ENCODE data around the gene PSMB5.

PSMB5 gene

DNA sequence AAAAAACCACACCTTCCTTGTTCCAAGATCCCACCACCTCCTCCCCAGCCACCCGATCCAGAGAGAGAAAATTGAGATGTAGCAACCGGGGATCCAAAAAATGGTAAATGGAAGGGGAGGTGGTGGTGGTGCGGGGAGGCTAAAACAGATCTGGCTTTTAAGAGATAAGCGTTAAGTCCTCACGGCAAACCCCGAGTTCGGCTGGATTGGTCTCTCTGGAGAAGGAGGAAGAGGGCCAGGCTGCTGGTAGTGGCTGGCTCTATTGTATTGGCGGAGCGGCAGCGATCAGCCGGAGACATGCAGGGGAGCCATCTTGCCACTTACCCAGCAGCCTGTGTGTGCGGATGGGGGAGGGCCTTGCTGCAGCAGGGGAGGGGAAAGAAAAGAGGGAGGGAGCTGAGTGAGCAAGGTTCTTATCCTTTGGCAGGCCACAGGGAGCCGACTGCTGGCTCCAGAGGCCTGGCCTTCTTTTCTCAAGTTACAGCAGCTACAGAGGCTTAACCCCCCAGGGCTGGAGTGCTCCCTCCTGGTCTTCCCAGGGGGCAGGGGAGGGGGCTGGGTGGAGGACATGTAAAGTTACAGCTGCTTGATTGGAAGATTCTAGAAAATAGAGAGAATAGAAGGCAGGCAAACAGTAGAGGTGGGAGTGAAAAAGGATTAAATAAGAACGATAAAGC lies 36.7 kb upstream of the PSMB5 start:
- no peak overlapping the region for H2BK12ac ChIP-seq (ENCODE audit: low read length)
- H3K27ac ChIP-seq (replicated peaks; ENCODE audit: low read length) = peak overlapping the region; percentile 70
- DNase-seq (ENCODE audit: low spot score) = peak; percentile 82
- H3K14ac ChIP-seq (ENCODE audit: low read length) = no peak overlapping the region
- H3K4me3 ChIP-seq (ENCODE audit: low read length in 2 of 2) = peak overlapping the region; percentile 83 to 84
- no peak overlapping the region for H4K91ac ChIP-seq (ENCODE audit: low read depth, low read length, poor library complexity)
- peak overlapping the region; percentile 90 for H3K18ac ChIP-seq (ENCODE audit: low read length)
- peak overlapping the region; percentile 74 for H3K23ac ChIP-seq (ENCODE audit: low read depth, low read length, poor library complexity)
- H4K8ac ChIP-seq (ENCODE audit: low read depth, low read length) = no peak overlapping the region
- H3K4me1 ChIP-seq (ENCODE audit: control insufficient read depth in 2 of 2, insufficient read depth in 1 of 2, low read depth in 1 of 2, low read length in 2 of 2) = peaks cover 22 to 25% of the 10 kb centered on the region in 2 donors
- no peak overlapping the region for H2BK120ac ChIP-seq (ENCODE audit: low read depth, low read length)
- H3K4ac ChIP-seq (ENCODE audit: low read length) = no peak overlapping the region
- H3K9me3 ChIP-seq (replicated peaks in 1 of 2; ENCODE audit: control insufficient read depth in 2 of 2, insufficient read depth in 1 of 2, low read depth in 1 of 2, low read length in 2 of 2) = no peaks in the 10 kb centered on the region
- no peak overlapping the region for H2AK5ac ChIP-seq (ENCODE audit: low read depth, low read length)
- peaks cover 5% of the 10 kb centered on the region for H3K79me1 ChIP-seq (ENCODE audit: low read depth, low read length)
- peaks cover 42 to 70% of the 10 kb centered on the region in 2 donors for H3K36me3 ChIP-seq (replicated peaks in 1 of 2; ENCODE audit: control insufficient read depth in 2 of 2, insufficient read depth in 2 of 2, low read length in 2 of 2)
- peak overlapping the region; percentile 66 for H3K9ac ChIP-seq (ENCODE audit: low read depth, low read length, poor library complexity)
- H3K27me3 ChIP-seq (ENCODE audit: control insufficient read depth in 3 of 3, insufficient read depth in 3 of 3, low read depth in 1 of 3, low read length in 3 of 3) = no peaks in the 10 kb centered on the region
- peak overlapping the region; percentile 45 for H3K4me2 ChIP-seq (ENCODE audit: insufficient read depth, low read length, poor library complexity, severe bottlenecking)
- peak overlapping the region; percentile 64 for H2AFZ ChIP-seq (ENCODE audit: low read length)
- WGBS, 2 donors (ENCODE audit: extremely low coverage in 2 of 2, insufficient read length in 2 of 2, insufficient replicate concordance in 1 of 2) = 100% methylated on average over 1 of the region's 14 CpGs; no CpG with 5 or more reads in 1 of the 2 donors
- H2BK15ac ChIP-seq (ENCODE audit: low read length) = no peak overlapping the region
- H2BK5ac ChIP-seq (ENCODE audit: low read length) = peak overlapping the region; percentile 35

- peak overlapping the region; percentile 48 for H3K27ac ChIP-seq (replicated peaks; ENCODE audit: low read length)
- peaks cover 44 to 70% of the 10 kb centered on the region in 2 donors for H3K36me3 ChIP-seq (replicated peaks in 1 of 2; ENCODE audit: control insufficient read depth in 2 of 2, insufficient read depth in 2 of 2, low read length in 2 of 2)
- no peak for DNase-seq (ENCODE audit: low spot score)
Measured at GRCh38 chr14:23070262-23071129, 35.8 kb upstream of the PSMB5 start.

GRCh38 chr14:23069413-23069806 lies 34.7 kb upstream of the PSMB5 start:
- Histone ChIP-seq H3K9me3 (replicated peaks in 1 of 2; ENCODE audit: control insufficient read depth in 2 of 2, insufficient read depth in 1 of 2, low read depth in 1 of 2, low read length in 2 of 2) (no peaks in the 10 kb centered on the region), H2BK120ac (ENCODE audit: low read depth, low read length) (no peak overlapping the region), H3K4me1 (ENCODE audit: control insufficient read depth in 2 of 2, insufficient read depth in 1 of 2, low read depth in 1 of 2, low read length in 2 of 2) (peaks cover 23 to 25% of the 10 kb centered on the region in 2 donors), H2BK12ac (ENCODE audit: low read length) (no peak overlapping the region), H3K4ac (ENCODE audit: low read length) (no peak overlapping the region), H3K14ac (ENCODE audit: low read length) (no peak overlapping the region), H4K8ac (ENCODE audit: low read depth, low read length) (no peak overlapping the region), H2BK5ac (ENCODE audit: low read length) (no peak overlapping the region), H3K4me3 (ENCODE audit: low read length in 2 of 2) (peak overlapping the region in 1 of 2 donors; percentile 83), H3K27me3 (ENCODE audit: control insufficient read depth in 3 of 3, insufficient read depth in 3 of 3, low read depth in 1 of 3, low read length in 3 of 3) (no peaks in the 10 kb centered on the region), H4K91ac (ENCODE audit: low read depth, low read length, poor library complexity) (no peak overlapping the region), H3K23ac (ENCODE audit: low read depth, low read length, poor library complexity) (no peak overlapping the region), H3K4me2 (ENCODE audit: insufficient read depth, low read length, poor library complexity, severe bottlenecking) (no peak overlapping the region), H3K79me1 (ENCODE audit: low read depth, low read length) (peaks cover 5% of the 10 kb centered on the region), H3K27ac (replicated peaks; ENCODE audit: low read length) (peak overlapping the region; percentile 59), H3K36me3 (replicated peaks in 1 of 2; ENCODE audit: control insufficient read depth in 2 of 2, insufficient read depth in 2 of 2, low read length in 2 of 2) (peaks cover 45 to 70% of the 10 kb centered on the region in 2 donors), H2AK5ac (ENCODE audit: low read depth, low read length) (no peak overlapping the region), H3K18ac (ENCODE audit: low read length) (no peak overlapping the region), H3K9ac (ENCODE audit: low read depth, low read length, poor library complexity) (no peak overlapping the region), H2BK15ac (ENCODE audit: low read length) (no peak overlapping the region), H2AFZ (ENCODE audit: low read length) (no peak overlapping the region)
- no peak for DNase-seq (ENCODE audit: low spot score)
- WGBS, 2 donors (ENCODE audit: extremely low coverage in 2 of 2, insufficient read length in 2 of 2, insufficient replicate concordance in 1 of 2) = no CpG with 5 or more reads among the region's 4 CpGs

More at GRCh38 chr14:23070262-23071129, 35.8 kb upstream of the PSMB5 start:
- Histone ChIP-seq H3K4ac (ENCODE audit: low read length) (no peak overlapping the region), H2AK5ac (ENCODE audit: low read depth, low read length) (no peak overlapping the region), H3K23ac (ENCODE audit: low read depth, low read length, poor library complexity) (no peak overlapping the region), H3K14ac (ENCODE audit: low read length) (no peak overlapping the region), H3K27me3 (ENCODE audit: control insufficient read depth in 3 of 3, insufficient read depth in 3 of 3, low read depth in 1 of 3, low read length in 3 of 3) (no peaks in the 10 kb centered on the region), H2BK5ac (ENCODE audit: low read length) (peak overlapping the region; percentile 35), H4K8ac (ENCODE audit: low read depth, low read length) (no peak overlapping the region), H3K4me2 (ENCODE audit: insufficient read depth, low read length, poor library complexity, severe bottlenecking) (peak overlapping the region; percentile 56), H3K4me3 (ENCODE audit: low read length in 2 of 2) (peak overlapping the region; percentile 83 to 84), H4K91ac (ENCODE audit: low read depth, low read length, poor library complexity) (no peak overlapping the region), H3K18ac (ENCODE audit: low read length) (no peak overlapping the region), H2BK12ac (ENCODE audit: low read length) (no peak overlapping the region), H2AFZ (ENCODE audit: low read length) (no peak overlapping the region), H3K9me3 (replicated peaks in 1 of 2; ENCODE audit: control insufficient read depth in 2 of 2, insufficient read depth in 1 of 2, low read depth in 1 of 2, low read length in 2 of 2) (no peaks in the 10 kb centered on the region), H3K9ac (ENCODE audit: low read depth, low read length, poor library complexity) (no peak overlapping the region), H3K4me1 (ENCODE audit: control insufficient read depth in 2 of 2, insufficient read depth in 1 of 2, low read depth in 1 of 2, low read length in 2 of 2) (peaks cover 23 to 25% of the 10 kb centered on the region in 2 donors), H2BK15ac (ENCODE audit: low read length) (no peak overlapping the region), H2BK120ac (ENCODE audit: low read depth, low read length) (no peak overlapping the region), H3K79me1 (ENCODE audit: low read depth, low read length) (peaks cover 5% of the 10 kb centered on the region)
- 100% methylated on average over 1 of the region's 10 CpGs for WGBS, 2 donors (ENCODE audit: extremely low coverage in 2 of 2, insufficient read length in 2 of 2, insufficient replicate concordance in 1 of 2)
